Karpas-422 (cell line): ENCODE results near the gene FZD7. TPM values are rescaled to one million over a fixed set of nuclear protein-coding genes. Genes with fewer than 3 reads are reported as not detected.

Source experiments
- DNase-seq: peaks from one replicate; pipeline ENCODE4 v3.0.0-alpha.2; 2015
- H2AFZ ChIP-seq: fragments of 200-600 bp; sonication (generic); 2 replicates; pipeline ENCODE4 v1.6.1; 2014; ENCODE audit warnings: antibody characterized with exemption, low read length, mixed read lengths
- H3K27ac ChIP-seq: fragments of 200-600 bp; sonication (generic); 2 replicates; pipeline ENCODE4 v1.5.1; 2014; ENCODE audit warnings: mild to moderate bottlenecking, low read length, moderate library complexity
- H3K27me3 ChIP-seq: fragments of 200-600 bp; sonication (generic); 2 replicates; pipeline ENCODE4 v1.6.1; 2014; ENCODE audit warnings: low read length, mixed read lengths
- H3K36me3 ChIP-seq: fragments of 200-600 bp; sonication (generic); 2 replicates; pipeline ENCODE4 v1.6.1; 2014; ENCODE audit warnings: low read length, mixed read lengths; ENCODE audit not compliant: insufficient read depth
- H3K4me1 ChIP-seq: fragments of 200-600 bp; sonication (generic); 2 replicates; pipeline ENCODE4 v1.6.1; 2014; ENCODE audit warnings: mild to moderate bottlenecking, low read length, mixed read lengths
- H3K4me2 ChIP-seq: fragments of 200-600 bp; sonication (generic); 2 replicates; pipeline ENCODE4 v1.6.1; 2014; ENCODE audit warnings: low read length, low read depth, mild to moderate bottlenecking; ENCODE audit not compliant: poor library complexity, severe bottlenecking
- H3K4me3 ChIP-seq: fragments of 200-600 bp; sonication (generic); 2 replicates; pipeline ENCODE4 v1.5.1; 2014; ENCODE audit warnings: mild to moderate bottlenecking, antibody characterized with exemption, low read length, mixed read lengths
- H3K79me2 ChIP-seq: fragments of 200-600 bp; sonication (generic); 2 replicates; pipeline ENCODE4 v1.6.1; 2014; ENCODE audit warnings: mild to moderate bottlenecking, low read length, mixed read lengths
- H3K9ac ChIP-seq: fragments of 200-600 bp; sonication (generic); 2 replicates; pipeline ENCODE4 v1.6.0; 2014; ENCODE audit warnings: low read length
- H3K9me2 ChIP-seq: fragments of 200-600 bp; sonication (generic), shearing (Covaris generic); replicated peaks from 2 replicates; pipeline ENCODE4 v1.6.0; 2014; ENCODE audit warnings: mild to moderate bottlenecking, low read length, moderate library complexity; ENCODE audit not compliant: insufficient read depth
- H3K9me3 ChIP-seq: fragments of 300-700, 200-600 bp; sonication (generic); 2 replicates; pipeline ENCODE4 v1.6.1; 2014; ENCODE audit warnings: low read length, mixed read lengths
- H4K20me1 ChIP-seq: fragments of 200-600 bp; sonication (generic); 2 replicates; pipeline ENCODE4 v1.6.1; 2014; ENCODE audit warnings: mild to moderate bottlenecking, antibody characterized with exemption, low read length, low read depth; ENCODE audit not compliant: insufficient read depth
- total RNA-seq: library from RNA; depleted of rRNA; stranded (reverse); fragments of >200 nt; shearing (Covaris generic); gene quantifications from 2 replicates; pipeline ENCODE4 v1.2.3, GENCODE V29; 2014; ENCODE audit warnings: low replicate concordance

FZD7 gene
- total RNA-seq, 1 experiment from 2014 or later, result 10.2 TPM

- no peak for DNase-seq
- Histone ChIP-seq H3K27ac (no peak overlapping the region), H3K79me2 (no peaks in the 10 kb centered on the region), H3K9me2 (no peaks in the 10 kb centered on the region), H3K4me2 (no peak overlapping the region), H4K20me1 (no peaks in the 10 kb centered on the region), H3K9ac (no peak overlapping the region), H2AFZ (no peak overlapping the region), H3K36me3 (no peaks in the 10 kb centered on the region), H3K4me1 (peaks cover 2% of the 10 kb centered on the region; the same call in 1 of the 2 replicates), H3K9me3 (no peaks in the 10 kb centered on the region), H3K27me3 (no peaks in the 10 kb centered on the region), H3K4me3 (no peak overlapping the region)
Measured at GRCh38 chr2:202026507-202026906, 7.1 kb upstream of the FZD7 start.

- Histone ChIP-seq H3K4me2 (no peak overlapping the region), H2AFZ (no peak overlapping the region), H3K79me2 (no peaks in the 10 kb centered on the region), H3K27me3 (no peaks in the 10 kb centered on the region), H3K4me1 (peaks cover 21% of the 10 kb centered on the region), H3K4me3 (no peak overlapping the region), H3K9me3 (no peaks in the 10 kb centered on the region), H3K9me2 (no peaks in the 10 kb centered on the region), H4K20me1 (no peaks in the 10 kb centered on the region; the same call in 1 of the 2 replicates), H3K27ac (no peak overlapping the region), H3K9ac (no peak overlapping the region), H3K36me3 (no peaks in the 10 kb centered on the region)
- no peak for DNase-seq
Measured at GRCh38 chr2:202030691-202031090, 3.0 kb upstream of the FZD7 start.

GRCh38 chr2:202031246-202031951 is 2.3 kb upstream of the FZD7 start:
- Histone ChIP-seq H3K4me1 (peaks cover 21% of the 10 kb centered on the region), H2AFZ (no peak overlapping the region), H4K20me1 (no peaks in the 10 kb centered on the region; the same call in 1 of the 2 replicates), H3K4me3 (no peak overlapping the region), H3K27ac (no peak overlapping the region), H3K27me3 (no peaks in the 10 kb centered on the region), H3K36me3 (no peaks in the 10 kb centered on the region), H3K9ac (no peak overlapping the region; the same call in 1 of the 2 replicates), H3K9me3 (no peaks in the 10 kb centered on the region), H3K79me2 (no peaks in the 10 kb centered on the region), H3K9me2 (no peaks in the 10 kb centered on the region), H3K4me2 (peak overlapping the region; percentile 78)
- no peak for DNase-seq

GRCh38 chr2:202032846-202033316 is 774 bp upstream of the FZD7 start:
- H2AFZ ChIP-seq, result peak overlapping the region; percentile 78
- no peaks in the 10 kb centered on the region for H3K79me2 ChIP-seq
- peak overlapping the region; percentile 77 for H3K9ac ChIP-seq
- H3K9me3 ChIP-seq, result no peaks in the 10 kb centered on the region
- no peaks in the 10 kb centered on the region for H3K36me3 ChIP-seq
- H3K4me3 ChIP-seq, result peak overlapping the region; percentile 68
- peak overlapping the region; percentile 78 for H3K4me2 ChIP-seq
- no peaks in the 10 kb centered on the region; the same call in 1 of the 2 replicates for H4K20me1 ChIP-seq
- H3K27me3 ChIP-seq, result no peaks in the 10 kb centered on the region
- DNase-seq, result peak; percentile 93
- peak overlapping the region; percentile 64 for H3K27ac ChIP-seq
- peaks cover 28% of the 10 kb centered on the region for H3K4me1 ChIP-seq
- H3K9me2 ChIP-seq, result no peaks in the 10 kb centered on the region

GRCh38 chr2:202034249-202035088 is 814 bp downstream of the FZD7 start:
- Histone ChIP-seq H3K27me3 (no peaks in the 10 kb centered on the region), H3K4me3 (peak overlapping the region; percentile 83), H3K4me1 (peaks cover 40% of the 10 kb centered on the region), H3K36me3 (no peaks in the 10 kb centered on the region), H3K9ac (peak overlapping the region; percentile 90), H3K79me2 (no peaks in the 10 kb centered on the region), H4K20me1 (no peaks in the 10 kb centered on the region; the same call in 1 of the 2 replicates), H2AFZ (peak overlapping the region; percentile 92; the same call in 1 of the 2 replicates), H3K27ac (peak overlapping the region; percentile 77), H3K9me3 (no peaks in the 10 kb centered on the region), H3K4me2 (peak overlapping the region; percentile 88), H3K9me2 (no peaks in the 10 kb centered on the region)
- no peak for DNase-seq

GRCh38 chr2:202035089-202035940 is 1.7 kb downstream of the FZD7 start:
- peaks cover 48% of the 10 kb centered on the region for H3K4me1 ChIP-seq

GRCh38 chr2:202035941-202036372 is 2.3 kb downstream of the FZD7 start:
- H4K20me1 ChIP-seq, result no peaks in the 10 kb centered on the region; the same call in 1 of the 2 replicates
- H3K4me3 ChIP-seq, result no peak overlapping the region
- H3K9ac ChIP-seq, result no peak overlapping the region
- no peaks in the 10 kb centered on the region for H3K27me3 ChIP-seq
- no peak for DNase-seq
- H3K27ac ChIP-seq, result no peak overlapping the region
- no peak overlapping the region for H3K4me2 ChIP-seq
- no peaks in the 10 kb centered on the region for H3K79me2 ChIP-seq
- H3K36me3 ChIP-seq, result no peaks in the 10 kb centered on the region
- no peaks in the 10 kb centered on the region for H3K9me2 ChIP-seq
- no peaks in the 10 kb centered on the region for H3K9me3 ChIP-seq
- H2AFZ ChIP-seq, result no peak overlapping the region
- H3K4me1 ChIP-seq, result peaks cover 50% of the 10 kb centered on the region

More at GRCh38 chr2:202035089-202035940, 1.7 kb downstream of the FZD7 start:
- H3K79me2 ChIP-seq, result no peaks in the 10 kb centered on the region
- no peak overlapping the region for H3K27ac ChIP-seq
- H3K27me3 ChIP-seq, result no peaks in the 10 kb centered on the region
- H3K9me3 ChIP-seq, result no peaks in the 10 kb centered on the region
- H3K36me3 ChIP-seq, result no peaks in the 10 kb centered on the region
- H2AFZ ChIP-seq, result no peak overlapping the region
- no peaks in the 10 kb centered on the region; the same call in 1 of the 2 replicates for H4K20me1 ChIP-seq
- H3K4me2 ChIP-seq, result peak overlapping the region; percentile 88
- no peak for DNase-seq
- H3K4me3 ChIP-seq, result peak overlapping the region; percentile 83; the same call in 1 of the 2 replicates
- H3K9me2 ChIP-seq, result no peaks in the 10 kb centered on the region
- no peak overlapping the region for H3K9ac ChIP-seq
